ENCODE results near the gene TAF12. TPM values are rescaled to one million over a fixed set of nuclear protein-coding genes. Genes with fewer than 3 reads are reported as not detected.

The TAF12 gene, protein sequence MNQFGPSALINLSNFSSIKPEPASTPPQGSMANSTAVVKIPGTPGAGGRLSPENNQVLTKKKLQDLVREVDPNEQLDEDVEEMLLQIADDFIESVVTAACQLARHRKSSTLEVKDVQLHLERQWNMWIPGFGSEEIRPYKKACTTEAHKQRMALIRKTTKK
- total RNA-seq, result 30.9 and 33.4 TPM in 2 replicates

DNA sequence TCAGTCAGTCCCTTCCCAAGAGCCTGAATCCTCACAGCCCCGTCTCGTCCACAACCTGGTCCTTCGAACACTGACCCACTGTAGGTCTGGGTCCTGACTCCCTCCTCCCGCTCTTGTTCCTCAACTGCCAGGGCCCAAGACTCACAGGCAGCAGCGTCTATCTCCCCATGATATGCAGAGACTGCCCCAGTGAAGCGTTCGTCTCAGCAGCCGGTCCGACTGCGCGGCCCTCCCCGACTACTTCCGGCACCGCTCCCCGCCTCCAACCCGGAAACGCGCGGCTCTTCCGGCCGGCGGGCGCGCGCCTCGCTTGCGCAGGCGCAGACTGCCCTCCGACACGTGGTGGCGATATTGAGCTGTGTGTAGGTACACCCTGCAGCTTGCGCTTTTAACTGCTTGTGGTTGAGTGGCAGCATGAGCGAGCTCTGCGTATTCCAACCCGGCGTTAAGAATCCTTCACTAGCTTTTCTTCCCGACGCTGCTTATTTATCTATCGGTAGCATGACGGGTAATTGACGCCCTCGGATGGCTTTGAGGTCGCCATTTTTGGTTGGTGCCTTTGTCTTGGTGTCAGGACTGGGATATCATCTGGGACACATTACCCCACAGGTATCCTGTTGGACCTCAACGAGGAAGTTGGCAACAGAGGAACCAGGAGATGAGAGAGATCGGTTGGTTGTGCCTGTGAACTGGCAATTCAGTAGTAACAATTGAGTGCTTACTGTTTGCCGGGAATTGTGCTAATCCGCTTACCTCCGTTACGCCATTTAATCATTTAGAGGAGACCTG, at the start of gene TAF12:
Gene TAF12, minus strand, starts transcription at position 221 of the 789 bp plus-strand sequence. CDS start 20,986 bp downstream, outside the sequence.

DNA sequence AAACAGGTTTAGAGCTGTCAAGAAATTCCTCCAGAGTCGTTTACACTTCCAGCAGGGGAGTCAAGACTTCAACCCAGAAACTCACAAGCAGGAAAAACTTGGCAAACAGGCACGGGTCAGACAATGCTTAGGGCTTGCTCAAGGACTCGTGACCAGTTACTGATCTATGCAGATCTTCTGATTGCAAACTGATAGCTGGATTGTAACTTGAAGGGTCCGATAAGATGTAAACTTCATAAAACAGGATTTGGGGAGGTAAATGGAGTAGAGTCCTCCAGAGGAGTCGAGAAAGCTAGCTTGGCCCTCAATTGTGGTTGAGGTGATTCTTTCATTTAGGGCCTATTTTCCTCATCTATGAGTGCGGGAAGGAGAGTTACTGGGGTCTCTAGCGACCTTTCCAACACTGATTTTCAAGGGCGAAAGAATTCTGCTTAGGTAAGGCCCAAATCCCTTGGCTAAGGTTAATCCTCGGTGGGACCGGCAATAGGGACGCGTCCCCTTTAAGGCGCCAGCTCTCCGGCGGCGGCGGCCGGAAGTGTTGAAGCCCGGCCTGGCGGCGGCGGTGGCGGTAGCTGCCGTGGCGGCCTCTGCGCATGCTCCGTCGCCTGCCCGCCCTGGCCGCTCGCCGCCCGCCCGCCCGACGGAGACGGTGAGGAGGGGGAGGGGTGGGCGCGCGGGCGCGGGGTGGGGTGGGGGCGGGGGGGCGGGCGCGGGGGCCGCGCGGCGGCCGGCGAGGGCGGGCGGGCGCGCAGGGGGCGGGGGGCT, 25.5 kb upstream of the TAF12 start, which contains the start of gene GMEB1:
Gene GMEB1, plus strand, starts transcription at position 594 of the 765 bp plus-strand sequence. CDS start 14,829 bp downstream, outside the sequence.

DNA sequence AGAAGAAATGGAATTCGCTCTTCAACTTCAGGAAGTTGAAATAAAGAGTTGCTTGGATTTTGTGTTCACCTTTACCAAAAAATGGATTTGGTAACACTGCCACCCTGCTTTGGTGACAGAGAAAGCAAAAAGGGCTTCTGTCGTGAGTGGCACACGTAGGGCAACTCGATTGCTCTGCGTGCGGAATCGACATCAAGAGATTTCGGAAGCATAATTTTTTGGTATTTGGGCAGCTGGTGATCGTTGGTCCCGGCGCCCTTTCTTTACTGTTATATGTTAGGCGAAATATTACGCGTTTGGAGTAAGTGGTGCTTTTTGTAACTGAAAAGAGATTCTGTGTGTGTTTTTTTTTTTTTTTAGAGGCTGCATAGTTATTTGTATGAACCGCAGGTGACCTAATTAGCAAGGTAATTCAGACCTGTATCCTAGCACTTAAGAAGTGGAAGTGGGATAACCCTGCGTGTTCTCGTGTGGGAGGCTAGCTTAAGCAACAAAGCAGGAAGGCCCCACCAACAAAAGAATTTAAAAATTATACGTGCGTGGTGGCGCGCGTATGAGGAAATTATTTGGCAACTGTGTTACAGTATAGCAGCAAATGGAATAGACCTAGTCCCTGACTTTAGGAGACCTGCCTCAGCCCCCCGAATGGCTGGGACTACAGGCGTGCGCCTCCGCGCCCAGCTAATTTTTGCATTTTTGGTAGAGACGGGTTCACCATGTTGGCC, 5.8 kb upstream of the TAF12 start, which contains the start of gene RNU11:
Gene RNU11, plus strand, starts transcription at position 127 of the 725 bp plus-strand sequence.

DNA sequence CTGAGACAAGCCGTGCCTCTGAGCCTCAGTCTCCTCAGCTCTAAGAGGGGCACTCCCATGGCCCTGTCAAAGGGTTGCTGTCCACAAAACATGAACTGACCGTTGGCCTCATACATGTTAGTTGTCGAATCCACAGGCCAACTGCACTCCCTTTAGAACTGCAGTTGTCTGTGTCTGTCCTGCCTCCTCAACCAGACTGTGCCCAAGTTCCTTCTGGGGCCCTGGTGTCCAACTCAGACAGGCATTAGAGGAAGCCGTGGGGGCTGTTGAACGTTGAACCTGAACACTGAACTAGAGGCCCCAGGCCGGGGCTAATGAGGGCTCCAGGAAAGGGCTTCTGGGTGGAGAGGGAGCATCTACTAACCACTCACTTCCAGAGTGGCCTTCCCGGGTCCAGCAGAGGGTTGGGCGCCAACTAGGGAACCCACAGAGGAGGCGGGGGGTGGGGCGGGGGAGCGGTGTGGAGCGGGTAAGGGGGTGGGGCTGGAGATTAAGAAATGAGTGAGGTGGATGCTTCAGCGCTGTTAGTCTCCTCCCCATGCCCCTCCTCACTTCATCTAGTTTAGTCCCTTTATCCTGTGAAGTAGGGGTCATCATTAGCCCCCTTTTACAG, 51.1 kb downstream of the TAF12 start, which contains the start of gene RAB42:
Gene RAB42, plus strand, starts transcription at position 558 of the 613 bp plus-strand sequence. CDS start 247 bp downstream, outside the sequence.

Other genes with a start within 250 kb of the TAF12 start
- 70.4 and 72.7 TPM in 2 replicates for gene RCC1, start 137.0 kb downstream of the TAF12 start, total RNA-seq
- gene TRNAU1AP, start 90.0 kb downstream of the TAF12 start, total RNA-seq, result 18.5 and 19.7 TPM in 2 replicates
- gene RAB42, start 50.8 kb downstream of the TAF12 start, total RNA-seq, result 0.81 and 1.2 TPM in 2 replicates
- not detected in 2 replicates for gene RNU11, start 5.5 kb upstream of the TAF12 start, total RNA-seq
- 7.4 and 8.2 TPM in 2 replicates for gene GMEB1, start 25.7 kb upstream of the TAF12 start, total RNA-seq
- 63.3 and 75.1 TPM in 2 replicates for gene YTHDF2, start 93.9 kb upstream of the TAF12 start, total RNA-seq
- gene OPRD1, start 169.1 kb upstream of the TAF12 start, total RNA-seq, result not detected in 2 replicates